Measurements from ENCODE around the gene SDCBP2. TPM values are rescaled to one million over a fixed set of nuclear protein-coding genes. Genes with fewer than 3 reads are reported as not detected.
A peak's percentile ranks its signal among the peaks of the same experiment; 100 is the strongest.

The SDCBP2 gene
- total and polyA plus RNA-seq, 4 donors: 4.1 to 20.1 (median 14.3) TPM

DNA sequence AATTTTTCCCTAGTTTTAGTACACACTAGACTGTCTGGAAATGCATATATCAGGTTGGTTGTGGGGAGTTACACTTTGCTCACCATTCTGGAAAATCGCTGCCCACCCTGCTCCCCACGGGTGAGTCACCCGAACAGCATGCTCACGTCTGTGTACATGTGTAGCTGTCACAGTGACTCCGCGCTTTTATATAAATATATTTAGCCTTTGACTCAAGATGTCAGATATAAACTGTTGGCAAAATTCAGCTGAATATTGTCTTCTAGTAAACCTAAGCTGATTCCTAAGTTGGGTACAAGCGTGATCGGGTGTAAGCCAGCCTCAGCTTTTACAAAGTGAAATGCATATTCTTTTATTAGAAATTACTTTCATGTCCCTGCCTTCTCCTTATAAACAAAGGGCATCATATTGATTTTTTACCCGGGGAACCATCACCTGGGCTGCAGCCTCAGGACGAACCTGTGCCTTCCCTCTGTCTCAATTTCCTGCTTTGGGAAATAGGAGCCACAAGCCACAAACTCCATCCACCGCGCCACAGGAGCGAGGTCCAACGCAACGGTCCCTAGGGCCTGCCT is 4.3 kb downstream of the SDCBP2 start:
- DNase-seq (ENCODE audit: low read depth in 4 of 6, low spot score in 6 of 6): no peak
- no peaks in the 10 kb centered on the region for H3K27me3 ChIP-seq (ENCODE audit: control insufficient read depth, insufficient read depth, low read length)
- H3K4me1 ChIP-seq (ENCODE audit: control insufficient read depth, insufficient read depth, low read length): peaks cover 30% of the 10 kb centered on the region
- H3K27ac ChIP-seq (ENCODE audit: low read depth, low read length): peak overlapping the region; percentile 95
- no peaks in the 10 kb centered on the region for H3K9me3 ChIP-seq (ENCODE audit: control insufficient read depth, insufficient read depth, low read length)
- peak overlapping the region; percentile 95 for H3K4me3 ChIP-seq (ENCODE audit: low read depth, low read length)
- H3K36me3 ChIP-seq (ENCODE audit: control insufficient read depth, insufficient read depth, low read length): peaks cover 4% of the 10 kb centered on the region
- 0% methylated on average over 7 of the region's 15 CpGs for WGBS (ENCODE audit: insufficient coverage)

DNA sequence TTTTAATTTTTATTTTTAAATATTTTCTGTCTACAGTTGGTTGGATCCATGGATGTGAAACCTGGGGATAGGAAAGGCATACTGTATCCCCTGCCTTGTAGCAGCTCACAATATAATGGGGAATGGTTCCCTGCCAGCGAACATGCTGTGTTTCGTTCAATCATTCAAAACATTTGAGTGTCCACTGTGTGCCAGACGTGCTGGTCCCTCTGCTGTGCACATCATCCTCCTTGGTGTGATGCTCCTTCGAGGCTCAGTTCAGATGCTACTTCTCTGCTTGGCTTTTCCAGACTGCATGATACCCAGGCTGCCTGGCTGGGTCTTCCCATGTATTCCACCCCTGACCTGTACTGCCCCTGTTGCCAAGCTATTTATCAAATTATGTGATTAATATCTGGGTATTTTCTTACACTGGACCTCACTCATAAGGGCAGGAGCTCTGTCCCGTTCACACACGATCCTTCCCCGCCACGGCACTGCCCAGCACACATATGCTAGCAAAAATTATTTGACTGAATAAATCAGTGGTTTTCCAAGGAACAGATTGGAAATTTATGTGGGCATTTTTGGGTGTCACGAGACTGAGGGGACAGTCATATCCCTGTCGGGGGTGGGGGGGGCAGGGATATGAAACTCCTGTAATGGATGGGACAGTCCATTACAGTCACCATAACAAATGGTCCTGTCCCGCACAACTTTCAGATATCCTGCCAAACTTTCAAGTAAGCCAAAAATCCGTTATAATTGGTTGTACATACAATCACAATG is 4.9 kb downstream of the SDCBP2 start:
- Histone ChIP-seq H3K27ac (ENCODE audit: low read depth, low read length) (no peak overlapping the region), H3K4me1 (ENCODE audit: control insufficient read depth, insufficient read depth, low read length) (peaks cover 27% of the 10 kb centered on the region), H3K36me3 (ENCODE audit: control insufficient read depth, insufficient read depth, low read length) (peaks cover 3% of the 10 kb centered on the region), H3K9me3 (ENCODE audit: control insufficient read depth, insufficient read depth, low read length) (no peaks in the 10 kb centered on the region), H3K27me3 (ENCODE audit: control insufficient read depth, insufficient read depth, low read length) (no peaks in the 10 kb centered on the region), H3K4me3 (ENCODE audit: low read depth, low read length) (no peak overlapping the region)
- no peak for DNase-seq (ENCODE audit: low read depth in 4 of 6, low spot score in 6 of 6)
- WGBS (ENCODE audit: insufficient coverage): 74% methylated on average over 6 of the region's 12 CpGs

DNA sequence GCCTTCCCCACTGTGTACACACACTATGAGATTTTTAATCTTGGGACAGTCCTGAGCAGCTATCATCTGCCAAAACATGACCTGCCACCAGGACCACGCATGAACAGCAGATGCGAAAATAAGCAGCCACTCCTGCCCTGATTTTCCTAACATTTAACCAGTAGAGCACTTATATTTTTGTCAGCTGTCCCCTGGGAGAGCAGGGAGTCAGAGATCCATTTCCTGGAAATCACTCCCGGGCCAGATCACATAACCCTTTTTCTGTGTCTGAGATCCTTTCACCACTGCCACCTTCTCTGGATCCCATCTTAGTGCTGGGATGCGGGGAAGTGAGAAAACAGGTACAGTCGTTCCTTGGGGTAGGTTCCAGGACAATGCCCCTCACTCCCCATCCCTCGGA is 5.7 kb downstream of the SDCBP2 start:
- Histone ChIP-seq H3K4me3 (ENCODE audit: low read depth, low read length) (no peak overlapping the region), H3K4me1 (ENCODE audit: control insufficient read depth, insufficient read depth, low read length) (peaks cover 21% of the 10 kb centered on the region), H3K27me3 (ENCODE audit: control insufficient read depth, insufficient read depth, low read length) (no peaks in the 10 kb centered on the region), H3K36me3 (ENCODE audit: control insufficient read depth, insufficient read depth, low read length) (no peaks in the 10 kb centered on the region), H3K27ac (ENCODE audit: low read depth, low read length) (peak overlapping the region; percentile 58), H3K9me3 (ENCODE audit: control insufficient read depth, insufficient read depth, low read length) (no peaks in the 10 kb centered on the region)
- WGBS (ENCODE audit: insufficient coverage): 81% methylated on average over 2 of the region's 6 CpGs
- no peak for DNase-seq (ENCODE audit: low read depth in 4 of 6, low spot score in 6 of 6)

DNA sequence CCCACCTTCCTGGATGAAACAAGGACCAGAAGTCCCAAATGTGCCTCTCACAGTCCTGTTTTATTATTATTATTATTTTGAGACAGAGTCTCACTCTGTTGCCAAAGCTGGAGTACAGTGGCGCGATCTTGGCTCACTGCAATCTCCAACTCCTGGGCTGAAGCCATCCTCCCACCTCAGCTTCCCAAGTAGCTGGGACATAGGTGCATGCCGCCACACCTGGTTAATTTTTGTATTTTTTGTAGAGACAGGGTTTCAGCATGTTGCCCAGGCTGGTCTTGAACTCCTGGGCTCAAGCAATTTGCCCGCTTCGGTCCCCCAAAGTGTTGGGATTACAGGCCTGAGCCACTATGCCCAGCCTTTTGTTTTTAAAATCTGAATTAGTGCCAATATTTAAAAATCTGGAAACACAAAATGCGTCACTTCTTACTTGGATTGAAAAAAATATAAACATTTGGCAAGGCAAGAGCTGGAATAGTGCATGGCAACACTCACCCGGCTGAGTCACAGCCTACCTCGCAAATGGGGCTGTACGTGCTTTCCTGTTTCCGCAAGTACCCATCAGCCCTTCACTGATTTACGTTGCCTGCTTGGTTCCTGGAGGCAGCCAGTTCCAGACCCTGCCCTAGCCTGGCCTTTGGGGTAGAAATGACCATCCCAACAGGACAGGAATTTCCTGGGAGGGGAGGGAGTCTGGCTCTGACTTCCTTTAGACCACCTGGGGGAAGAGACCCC is 6.3 kb downstream of the SDCBP2 start:
- 81% methylated on average over 7 of the region's 11 CpGs for WGBS (ENCODE audit: insufficient coverage)
- no peaks in the 10 kb centered on the region for H3K36me3 ChIP-seq (ENCODE audit: control insufficient read depth, insufficient read depth, low read length)
- H3K27ac ChIP-seq (ENCODE audit: low read depth, low read length): peak overlapping the region; percentile 58
- no peak overlapping the region for H3K4me3 ChIP-seq (ENCODE audit: low read depth, low read length)
- no peak for DNase-seq (ENCODE audit: low read depth in 4 of 6, low spot score in 6 of 6)
- H3K4me1 ChIP-seq (ENCODE audit: control insufficient read depth, insufficient read depth, low read length): peaks cover 16% of the 10 kb centered on the region
- H3K9me3 ChIP-seq (ENCODE audit: control insufficient read depth, insufficient read depth, low read length): no peaks in the 10 kb centered on the region
- no peaks in the 10 kb centered on the region for H3K27me3 ChIP-seq (ENCODE audit: control insufficient read depth, insufficient read depth, low read length)

DNA sequence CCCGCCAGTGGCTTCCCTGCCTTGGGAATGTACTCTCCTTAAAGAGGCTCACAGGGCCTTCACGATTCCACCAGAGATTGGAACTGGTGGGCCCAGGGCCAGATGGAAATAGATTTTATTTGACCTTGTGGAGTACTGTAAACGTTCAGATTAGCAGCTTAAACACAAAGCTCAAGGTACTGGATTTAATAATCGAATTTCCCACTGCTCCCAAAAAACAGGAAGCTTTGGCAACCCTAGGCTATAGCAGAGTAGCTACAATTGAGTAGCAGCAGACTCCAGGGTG is 7.3 kb downstream of the SDCBP2 start:
- no peak overlapping the region for H3K27ac ChIP-seq (ENCODE audit: low read depth, low read length)
- peaks cover 10% of the 10 kb centered on the region for H3K4me1 ChIP-seq (ENCODE audit: control insufficient read depth, insufficient read depth, low read length)
- 68% methylated on average over 4 of the region's 4 CpGs for WGBS (ENCODE audit: insufficient coverage)

DNA sequence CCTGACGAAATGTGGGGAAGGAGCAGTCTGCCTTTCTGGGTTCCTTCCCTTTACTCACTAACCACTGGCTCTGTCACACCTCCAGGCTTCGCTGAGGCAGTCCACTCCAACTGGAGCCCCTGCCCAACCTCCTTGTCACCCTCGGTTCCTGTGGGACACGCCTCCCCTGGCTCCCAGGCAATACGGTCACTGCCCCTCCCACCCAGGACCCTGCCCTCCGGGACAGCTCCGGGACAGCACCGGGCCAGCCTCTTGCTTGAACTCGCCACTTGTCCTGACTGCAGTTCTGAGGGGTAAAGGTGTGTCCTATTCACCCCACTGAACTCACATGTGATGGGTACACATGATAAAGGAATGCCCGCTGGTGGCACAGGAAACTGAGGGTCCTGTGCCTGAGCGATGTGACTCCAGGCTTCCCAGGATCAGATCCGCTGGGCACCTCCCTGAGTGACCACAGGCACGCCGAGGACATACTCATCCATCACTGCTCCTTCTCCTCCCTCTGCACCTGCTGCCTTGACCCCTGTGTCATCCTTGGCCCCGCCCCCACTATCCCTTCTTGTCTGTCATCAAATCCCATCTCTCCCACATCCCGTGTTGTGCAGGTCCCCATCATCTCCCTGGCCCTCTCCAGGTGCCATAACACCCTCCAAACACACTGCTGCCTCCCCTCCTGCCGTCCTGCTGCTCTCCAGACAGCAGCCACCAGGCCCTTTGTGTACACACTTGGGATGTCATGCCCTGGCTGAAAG is 7.9 kb downstream of the SDCBP2 start:
- no peak overlapping the region for H3K27ac ChIP-seq (ENCODE audit: low read depth, low read length)
- no peaks in the 10 kb centered on the region for H3K27me3 ChIP-seq (ENCODE audit: control insufficient read depth, insufficient read depth, low read length)

More for the DNA sequence above, 7.3 kb downstream of the SDCBP2 start:
- Histone ChIP-seq H3K27me3 (ENCODE audit: control insufficient read depth, insufficient read depth, low read length) (no peaks in the 10 kb centered on the region), H3K4me3 (ENCODE audit: low read depth, low read length) (no peak overlapping the region), H3K36me3 (ENCODE audit: control insufficient read depth, insufficient read depth, low read length) (no peaks in the 10 kb centered on the region), H3K9me3 (ENCODE audit: control insufficient read depth, insufficient read depth, low read length) (no peaks in the 10 kb centered on the region)
- no peak for DNase-seq (ENCODE audit: low read depth in 4 of 6, low spot score in 6 of 6)

DNA sequence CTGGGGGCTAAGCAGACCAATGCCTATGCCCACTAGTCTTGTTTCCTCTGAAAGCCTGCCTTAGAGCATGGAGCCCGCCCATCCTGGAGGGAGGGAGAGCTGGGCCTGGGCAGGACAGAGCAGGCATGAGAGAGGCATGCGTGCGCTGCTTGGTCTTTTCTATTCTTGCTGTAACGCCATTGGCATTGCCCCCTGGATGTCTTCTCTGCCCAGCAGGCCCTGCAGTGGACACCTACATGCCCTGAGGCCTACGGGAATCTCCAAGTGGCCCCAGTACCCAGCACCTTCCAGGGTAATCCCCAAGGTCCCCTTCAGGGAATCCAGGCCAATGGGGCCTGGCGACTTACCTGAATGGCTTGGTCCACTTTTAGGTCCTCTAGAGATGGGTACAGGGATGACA is 8.9 kb downstream of the SDCBP2 start:
- 87% methylated on average over 6 of the region's 6 CpGs for WGBS (ENCODE audit: insufficient coverage)
- H3K9me3 ChIP-seq (ENCODE audit: control insufficient read depth, insufficient read depth, low read length): no peaks in the 10 kb centered on the region
- no peaks in the 10 kb centered on the region for H3K36me3 ChIP-seq (ENCODE audit: control insufficient read depth, insufficient read depth, low read length)
- H3K27ac ChIP-seq (ENCODE audit: low read depth, low read length): no peak overlapping the region
- H3K27me3 ChIP-seq (ENCODE audit: control insufficient read depth, insufficient read depth, low read length): no peaks in the 10 kb centered on the region
- DNase-seq (ENCODE audit: low read depth in 4 of 6, low spot score in 6 of 6): no peak
- H3K4me1 ChIP-seq (ENCODE audit: control insufficient read depth, insufficient read depth, low read length): peaks cover 4% of the 10 kb centered on the region
- no peak overlapping the region for H3K4me3 ChIP-seq (ENCODE audit: low read depth, low read length)

More for the DNA sequence above, 7.9 kb downstream of the SDCBP2 start:
- H3K4me1 ChIP-seq (ENCODE audit: control insufficient read depth, insufficient read depth, low read length): peaks cover 9% of the 10 kb centered on the region
- H3K36me3 ChIP-seq (ENCODE audit: control insufficient read depth, insufficient read depth, low read length): no peaks in the 10 kb centered on the region
- no peak overlapping the region for H3K4me3 ChIP-seq (ENCODE audit: low read depth, low read length)
- DNase-seq (ENCODE audit: low read depth in 4 of 6, low spot score in 6 of 6): no peak
- H3K9me3 ChIP-seq (ENCODE audit: control insufficient read depth, insufficient read depth, low read length): no peaks in the 10 kb centered on the region
- WGBS (ENCODE audit: insufficient coverage): 63% methylated on average over 14 of the region's 17 CpGs

DNA sequence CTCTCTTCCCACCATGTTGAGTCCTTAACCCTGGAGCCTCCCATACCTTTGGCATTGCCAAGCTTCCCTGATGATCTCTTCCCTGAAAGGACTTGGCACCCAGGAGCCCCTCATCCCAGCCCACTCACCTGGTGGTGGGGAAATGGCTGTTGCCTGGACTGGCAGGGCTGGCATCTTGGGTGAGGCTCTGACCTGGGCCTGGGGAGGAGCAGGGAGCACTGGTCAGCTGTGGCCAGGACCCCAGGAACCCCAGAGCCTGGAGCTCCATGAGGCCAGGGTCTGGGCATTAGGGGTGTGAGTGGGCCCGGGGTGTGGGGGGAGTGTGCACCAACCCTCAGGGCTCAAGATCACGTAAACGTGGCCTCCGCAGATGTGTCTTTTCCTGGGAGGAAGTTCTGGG is 9.5 kb downstream of the SDCBP2 start:
- no peak for DNase-seq (ENCODE audit: low read depth in 4 of 6, low spot score in 6 of 6)

DNA sequence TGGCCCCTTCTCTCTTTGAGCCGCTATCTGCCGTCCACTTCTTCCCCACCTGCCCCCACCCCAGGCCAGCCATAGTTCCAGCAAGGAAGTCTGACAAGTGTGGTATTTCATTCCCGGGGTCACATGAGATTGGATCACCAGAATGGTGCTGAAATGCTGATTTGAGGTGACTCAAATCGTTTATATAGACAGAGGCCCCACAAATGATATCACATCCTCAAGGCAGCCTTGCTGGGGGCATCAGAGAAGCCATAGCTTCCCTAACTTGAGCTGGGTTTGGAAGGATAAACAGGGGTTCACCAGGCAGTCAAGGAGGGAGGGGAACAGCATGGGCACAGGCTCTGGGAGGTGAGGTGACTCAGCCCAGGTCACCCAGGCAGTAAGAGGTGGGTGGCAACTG is 9.9 kb downstream of the SDCBP2 start:
- WGBS (ENCODE audit: insufficient coverage): no CpG with 5 or more reads among the region's 4 CpGs
- no peaks in the 10 kb centered on the region for H3K27me3 ChIP-seq (ENCODE audit: control insufficient read depth, insufficient read depth, low read length)
- H3K4me1 ChIP-seq (ENCODE audit: control insufficient read depth, insufficient read depth, low read length): no peaks in the 10 kb centered on the region
- no peak for DNase-seq (ENCODE audit: low read depth in 4 of 6, low spot score in 6 of 6)
- H3K9me3 ChIP-seq (ENCODE audit: control insufficient read depth, insufficient read depth, low read length): no peaks in the 10 kb centered on the region
- H3K36me3 ChIP-seq (ENCODE audit: control insufficient read depth, insufficient read depth, low read length): no peaks in the 10 kb centered on the region
- H3K27ac ChIP-seq (ENCODE audit: low read depth, low read length): no peak overlapping the region
- no peak overlapping the region for H3K4me3 ChIP-seq (ENCODE audit: low read depth, low read length)

More for the DNA sequence above, 9.5 kb downstream of the SDCBP2 start:
- H3K27ac ChIP-seq (ENCODE audit: low read depth, low read length): no peak overlapping the region
- peaks cover 1% of the 10 kb centered on the region for H3K4me1 ChIP-seq (ENCODE audit: control insufficient read depth, insufficient read depth, low read length)
- H3K27me3 ChIP-seq (ENCODE audit: control insufficient read depth, insufficient read depth, low read length): no peaks in the 10 kb centered on the region
- no peaks in the 10 kb centered on the region for H3K36me3 ChIP-seq (ENCODE audit: control insufficient read depth, insufficient read depth, low read length)
- no peaks in the 10 kb centered on the region for H3K9me3 ChIP-seq (ENCODE audit: control insufficient read depth, insufficient read depth, low read length)
- WGBS (ENCODE audit: insufficient coverage): 80% methylated on average over 4 of the region's 4 CpGs
- H3K4me3 ChIP-seq (ENCODE audit: low read depth, low read length): no peak overlapping the region

All from spinal cord (tissue), 10 donors.